GM12801 (cell line): ENCODE data around the gene SEPSECS.

Experiments used
- CTCF ChIP-seq: IDR thresholded peaks from one replicate; pipeline ENCODE4 v1.5.1; 2011; ENCODE audit warnings: control low read depth; ENCODE audit not compliant: insufficient read length; ENCODE audit errors: extremely low read depth

SEPSECS gene

GRCh38 chr4:25165916-25166315, 5.7 kb upstream of the SEPSECS start:
- TF ChIP-seq CTCF = no peak

- TF ChIP-seq CTCF = no peak
Measured at GRCh38 chr4:25163196-25163595, 2.9 kb upstream of the SEPSECS start.

- TF ChIP-seq CTCF = no peak
Measured at GRCh38 chr4:25162566-25162965, 2.3 kb upstream of the SEPSECS start.

GRCh38 chr4:25161593-25161950, 1.3 kb upstream of the SEPSECS start:
- no peak for TF ChIP-seq CTCF

- no peak for TF ChIP-seq CTCF
Measured at GRCh38 chr4:25160714-25161592, 704 bp upstream of the SEPSECS start.

GRCh38 chr4:25158817-25159216, 1.4 kb downstream of the SEPSECS start:
- TF ChIP-seq CTCF = no peak

GRCh38 chr4:25157081-25157480, 3.2 kb downstream of the SEPSECS start:
- TF ChIP-seq CTCF = no peak
